SJSA1 (cell line): ENCODE measurements around the gene SPATA6L. TPM values are rescaled to one million over a fixed set of nuclear protein-coding genes. Genes with fewer than 3 reads are reported as not detected.

Source experiments
- DNase-seq, 2 experiments: peaks; one replicate each; pipeline ENCODE4 v3.0.0-alpha.2; 2015 to 2020; ENCODE audit warnings: low spot score in 2 of 2, low read depth in 1 of 2
- H3K27ac ChIP-seq: fragments of 250-450 bp; sonication (Bioruptor Pico); 2 replicates; pipeline ENCODE4 v1.5.1; 2020; ENCODE audit warnings: mild to moderate bottlenecking, moderate library complexity
- H3K27me3 ChIP-seq: fragments of 250-450 bp; sonication (Bioruptor Pico); replicated peaks from 2 replicates; pipeline ENCODE4 v1.5.1; 2020; ENCODE audit warnings: mild to moderate bottlenecking, moderate library complexity
- H3K36me3 ChIP-seq: fragments of 250-450 bp; sonication (Bioruptor Pico); 2 replicates; pipeline ENCODE4 v1.5.1; 2020; ENCODE audit warnings: mild to moderate bottlenecking
- H3K4me1 ChIP-seq: fragments of 250-450 bp; sonication (Bioruptor Pico); replicated peaks from 2 replicates; pipeline ENCODE4 v1.6.1; 2021; ENCODE audit warnings: mild to moderate bottlenecking
- H3K4me3 ChIP-seq: fragments of 250-450 bp; sonication (Bioruptor Pico); 2 replicates; pipeline ENCODE4 v1.5.1; 2020; ENCODE audit warnings: mild to moderate bottlenecking
- H3K9me3 ChIP-seq: fragments of 250-450 bp; sonication (Bioruptor Pico); replicated peaks from 2 replicates; pipeline ENCODE4 v1.5.1; 2020; ENCODE audit warnings: mild to moderate bottlenecking
- total RNA-seq: library from RNA; depleted of rRNA; stranded (reverse); fragments of >200 nt; shearing (Covaris generic); gene quantifications from 2 replicates; pipeline ENCODE4 v1.2.3, GENCODE V29; 2014

Gene SPATA6L
- total RNA-seq, 1 experiment from 2014 or later: 0.13 TPM

DNA sequence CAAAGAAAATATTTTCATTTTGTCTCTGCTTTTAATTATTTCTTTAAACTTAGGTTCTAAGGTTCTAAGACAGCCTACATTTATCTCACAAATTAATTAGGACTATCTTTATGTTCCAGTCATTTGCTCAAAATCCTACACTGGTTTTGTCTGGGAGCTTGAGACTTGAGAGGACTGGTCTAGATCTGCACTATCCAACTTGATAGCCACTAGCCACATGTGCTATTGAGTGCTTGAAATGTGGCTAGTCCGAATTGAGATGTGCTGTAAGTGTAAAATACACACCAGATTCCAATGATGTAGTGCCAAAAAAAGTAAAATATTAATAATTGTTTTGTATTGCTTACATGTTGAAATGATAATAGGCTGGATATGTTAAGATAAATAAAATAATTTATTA lies 20.3 kb upstream of the SPATA6L start:
- H3K4me1 ChIP-seq: no peaks in the 10 kb centered on the region
- no peaks in the 10 kb centered on the region for H3K9me3 ChIP-seq
- no peak for DNase-seq
- H3K4me3 ChIP-seq: no peak overlapping the region
- H3K36me3 ChIP-seq: 0 out of 2 replicates have a peak, but pooled peaks cover 2% of the 10 kb centered on the region
- H3K27me3 ChIP-seq: no peaks in the 10 kb centered on the region
- no peak overlapping the region for H3K27ac ChIP-seq

DNA sequence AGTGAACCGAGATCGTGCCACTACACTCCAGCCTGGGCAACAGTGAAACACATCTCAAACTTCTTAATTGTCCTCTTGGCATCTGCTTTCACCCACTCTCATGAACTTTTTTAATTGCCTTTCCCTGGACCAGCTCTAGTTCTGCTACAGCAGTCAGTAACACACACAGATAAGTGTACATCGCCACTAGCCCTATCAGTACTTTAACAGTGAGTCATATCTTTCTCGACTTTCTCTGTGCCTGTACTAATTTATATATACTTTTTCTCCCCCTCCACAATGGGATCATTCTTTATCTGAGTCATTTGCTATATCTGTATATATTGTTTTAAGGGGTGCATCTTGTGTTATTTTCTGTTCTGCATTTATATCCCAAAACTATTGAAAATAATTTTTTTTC lies 19.8 kb upstream of the SPATA6L start:
- DNase-seq: no peak
- Histone ChIP-seq H3K27ac (no peak overlapping the region), H3K9me3 (no peaks in the 10 kb centered on the region), H3K4me1 (no peaks in the 10 kb centered on the region; the same call in 1 of the 2 replicates), H3K27me3 (no peaks in the 10 kb centered on the region), H3K36me3 (0 out of 2 replicates have a peak, but pooled peaks cover 2% of the 10 kb centered on the region), H3K4me3 (no peak overlapping the region)

DNA sequence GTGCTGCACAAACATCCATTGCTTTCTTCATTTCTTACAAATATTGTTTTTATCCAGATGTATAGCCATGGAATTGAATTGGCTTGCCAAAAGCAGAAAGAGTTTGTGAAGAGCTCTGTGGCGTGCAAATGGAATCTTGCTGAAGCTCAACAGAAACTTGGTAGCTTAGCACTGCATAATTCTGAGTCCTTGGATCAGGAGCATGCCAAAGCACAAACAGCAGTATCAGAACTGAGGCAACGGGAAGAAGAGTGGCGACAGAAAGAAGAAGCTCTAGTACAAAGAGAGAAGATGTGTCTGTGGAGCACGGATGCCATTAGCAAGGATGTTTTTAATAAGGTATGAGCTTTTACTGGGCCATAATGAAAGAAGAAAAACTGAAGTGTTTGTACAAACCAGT lies 18.5 kb upstream of the SPATA6L start:
- DNase-seq: no peak
- Histone ChIP-seq H3K27ac (no peak overlapping the region), H3K4me3 (no peak overlapping the region), H3K9me3 (no peaks in the 10 kb centered on the region), H3K4me1 (peaks cover 7% of the 10 kb centered on the region; the same call in 1 of the 2 replicates), H3K36me3 (peaks cover 2% of the 10 kb centered on the region; the same call in 1 of the 2 replicates), H3K27me3 (no peaks in the 10 kb centered on the region)

DNA sequence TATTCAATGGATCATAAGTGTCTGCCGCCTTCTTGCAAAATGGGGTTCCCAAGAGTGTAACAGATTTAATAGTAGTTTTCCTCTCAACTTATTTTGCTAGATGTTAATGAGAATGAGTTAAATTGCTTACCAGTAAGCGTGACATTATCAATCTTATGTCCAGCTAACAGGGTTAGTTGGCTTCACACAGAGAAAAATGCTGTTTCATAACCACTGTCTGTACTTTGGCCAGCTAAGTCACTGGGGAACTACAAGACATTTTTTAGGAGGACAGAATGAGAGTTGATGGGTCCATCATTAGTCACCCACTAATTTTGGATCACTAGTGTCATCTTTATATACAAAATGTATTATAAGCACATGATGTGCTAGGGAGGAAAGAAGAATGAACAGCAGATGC lies 14.5 kb upstream of the SPATA6L start:
- no peak overlapping the region for H3K27ac ChIP-seq
- H3K36me3 ChIP-seq: peaks cover 6% of the 10 kb centered on the region; the same call in 1 of the 2 replicates
- H3K9me3 ChIP-seq: no peaks in the 10 kb centered on the region
- no peak for DNase-seq
- no peaks in the 10 kb centered on the region for H3K27me3 ChIP-seq
- H3K4me3 ChIP-seq: peak overlapping the region; percentile 83
- H3K4me1 ChIP-seq: peaks cover 12% of the 10 kb centered on the region; the same call in 1 of the 2 replicates

DNA sequence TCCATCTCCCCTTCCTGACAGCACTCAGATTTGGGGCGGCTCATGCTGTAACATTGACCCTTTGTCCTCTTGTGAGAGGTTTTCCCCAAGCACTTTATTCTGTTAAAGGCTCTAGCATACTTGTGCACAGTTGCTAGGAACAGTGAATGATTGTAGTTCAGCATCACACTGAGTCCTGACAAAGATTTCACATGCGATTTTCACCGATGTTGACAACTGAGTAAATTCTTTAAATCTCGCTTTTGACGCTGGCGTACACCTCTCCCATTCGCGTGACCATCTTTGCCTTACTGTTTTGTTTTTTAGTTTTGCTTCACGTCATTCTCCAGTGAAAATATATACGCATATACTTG lies 13.9 kb upstream of the SPATA6L start:
- H3K27me3 ChIP-seq: no peaks in the 10 kb centered on the region
- peak overlapping the region; percentile 83 for H3K4me3 ChIP-seq
- H3K36me3 ChIP-seq: peaks cover 6% of the 10 kb centered on the region; the same call in 1 of the 2 replicates
- no peaks in the 10 kb centered on the region for H3K9me3 ChIP-seq
- peaks cover 12% of the 10 kb centered on the region; the same call in 1 of the 2 replicates for H3K4me1 ChIP-seq
- H3K27ac ChIP-seq: no peak overlapping the region; the same call in 1 of the 2 replicates
- DNase-seq: peak in 1 of 2 experiments; percentile 4

DNA sequence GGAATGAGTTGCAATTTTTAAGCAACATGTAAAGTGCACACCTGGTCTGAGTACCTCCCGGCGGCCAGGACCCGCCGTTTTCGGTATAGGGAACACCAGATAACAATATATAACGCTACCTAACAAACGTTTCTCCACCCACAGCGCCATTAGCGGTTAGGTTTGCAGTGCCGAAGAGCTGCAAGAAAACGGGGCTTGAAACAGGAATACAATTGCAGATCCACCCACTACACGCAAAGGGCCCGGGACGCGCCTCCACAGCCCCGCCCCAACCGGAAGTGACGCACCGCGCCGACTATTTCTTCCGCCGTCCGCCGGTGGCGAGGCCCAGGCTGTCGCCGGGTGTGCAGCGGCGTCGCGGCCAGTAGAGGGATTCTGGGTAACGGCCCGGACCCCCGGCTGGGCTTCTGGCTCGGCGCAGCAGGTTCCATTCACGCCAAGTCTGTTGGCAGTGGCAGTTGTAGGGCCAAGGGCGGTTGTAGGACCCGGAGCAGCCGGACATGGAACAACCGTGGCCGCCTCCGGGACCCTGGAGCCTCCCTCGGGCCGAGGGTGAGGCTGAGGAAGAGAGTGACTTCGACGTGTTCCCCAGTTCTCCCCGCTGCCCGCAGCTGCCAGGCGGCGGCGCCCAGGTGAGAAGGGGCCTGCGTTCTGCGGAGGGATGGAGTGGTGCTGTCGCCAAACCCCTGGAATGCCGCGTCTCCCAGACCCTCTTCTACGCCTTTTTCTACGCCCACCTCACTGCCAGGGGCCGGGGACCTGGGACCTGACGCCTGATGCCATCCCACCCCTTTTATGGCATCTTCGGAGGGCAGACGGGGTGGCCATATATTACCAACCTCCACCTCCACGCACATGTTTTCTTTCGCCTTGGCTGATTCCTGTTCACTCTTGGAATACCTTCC lies 13.2 kb upstream of the SPATA6L start, which contains the start of gene CDC37L1:
TSS of gene CDC37L1 (plus strand) at position 302 of the 905 bp plus-strand sequence. CDS start at position 501, 199 bp downstream.
- peaks cover 4% of the 10 kb centered on the region; the same call in 1 of the 2 replicates for H3K36me3 ChIP-seq
- DNase-seq: peak; percentile 85 to 92
- peak within 1 kb of the TSS; percentile 83 for H3K4me3 ChIP-seq
- H3K27me3 ChIP-seq: no peaks in the 10 kb centered on the region
- H3K9me3 ChIP-seq: no peaks in the 10 kb centered on the region
- peak within 1 kb of the TSS; percentile 92 for H3K27ac ChIP-seq
- peaks cover 12% of the 10 kb centered on the region; the same call in 1 of the 2 replicates for H3K4me1 ChIP-seq

DNA sequence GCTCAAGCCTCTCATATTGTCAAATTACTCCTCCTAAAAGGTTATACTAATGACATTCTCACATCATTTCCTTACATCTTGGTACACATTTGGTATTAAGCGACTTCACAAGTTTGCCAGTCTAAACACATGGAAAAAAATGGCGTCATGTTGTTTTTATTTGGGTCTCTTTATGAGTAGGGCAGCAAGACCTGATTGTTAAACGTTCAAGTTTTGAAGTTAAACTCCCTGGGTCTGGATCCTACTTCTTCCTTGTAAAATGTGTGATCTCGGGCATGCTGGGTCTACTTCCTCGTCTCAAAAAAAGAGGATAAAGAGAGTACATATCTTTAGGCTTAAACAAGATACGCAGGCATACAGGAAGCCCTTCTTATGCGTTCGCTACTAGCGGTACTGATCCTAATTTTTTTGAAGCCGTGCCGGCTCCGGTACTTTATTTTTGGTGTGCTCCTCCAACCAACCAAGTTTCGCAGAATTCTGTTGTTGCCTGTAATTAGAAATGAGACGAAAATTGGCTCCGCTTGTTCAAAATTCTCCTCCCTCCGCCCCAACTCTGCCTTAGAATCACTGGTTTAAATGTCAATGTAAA lies 12.5 kb upstream of the SPATA6L start:
- Histone ChIP-seq H3K27me3 (no peaks in the 10 kb centered on the region), H3K27ac (peak overlapping the region; percentile 92), H3K9me3 (no peaks in the 10 kb centered on the region), H3K4me1 (peaks cover 12% of the 10 kb centered on the region; the same call in 1 of the 2 replicates), H3K4me3 (peak overlapping the region; percentile 83), H3K36me3 (peaks cover 4% of the 10 kb centered on the region; the same call in 1 of the 2 replicates)
- peak in 1 of 2 experiments; percentile 55 for DNase-seq

DNA sequence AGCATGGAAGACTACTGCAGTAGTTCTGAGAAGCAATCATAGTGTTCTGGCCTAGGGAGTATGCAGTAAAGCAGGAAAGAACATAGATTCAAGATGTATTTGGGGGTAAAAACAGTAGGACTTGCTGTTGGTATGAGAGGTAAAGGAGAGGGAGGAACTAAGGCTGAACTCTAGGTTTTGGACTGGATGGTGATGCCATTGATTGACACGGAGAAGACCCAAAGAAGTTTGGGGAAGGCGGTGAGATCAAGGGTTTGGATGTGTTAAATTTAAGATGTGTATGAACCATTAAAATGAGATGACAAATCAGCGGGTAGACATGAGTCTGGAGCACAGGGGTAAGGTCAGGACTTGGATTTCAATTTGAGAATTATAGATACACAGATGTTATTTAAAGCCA lies 11.1 kb upstream of the SPATA6L start:
- Histone ChIP-seq H3K4me1 (peaks cover 12% of the 10 kb centered on the region; the same call in 1 of the 2 replicates), H3K36me3 (peaks cover 4% of the 10 kb centered on the region; the same call in 1 of the 2 replicates)

DNA sequence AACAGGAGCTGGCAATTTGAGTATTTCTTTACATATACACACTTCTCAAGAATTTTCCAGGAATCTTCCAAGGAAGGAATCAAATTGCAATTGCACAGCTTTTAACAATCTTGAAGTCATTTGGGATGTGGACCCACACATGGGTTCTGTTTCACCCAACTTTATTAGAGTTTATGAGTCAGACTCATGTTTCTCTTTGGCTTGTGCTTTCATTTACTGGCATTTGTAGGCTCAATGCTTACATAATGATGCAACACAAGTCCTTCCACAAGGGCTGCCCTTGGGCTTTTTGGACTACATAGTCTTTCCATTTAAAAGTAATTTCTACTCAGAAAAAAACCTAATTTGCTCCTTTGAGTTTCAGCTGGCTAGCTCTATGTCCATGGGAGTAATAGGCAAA lies 8.5 kb upstream of the SPATA6L start:
- Histone ChIP-seq H3K27me3 (no peaks in the 10 kb centered on the region), H3K4me1 (peaks cover 5% of the 10 kb centered on the region; the same call in 1 of the 2 replicates), H3K4me3 (no peak overlapping the region), H3K27ac (no peak overlapping the region), H3K9me3 (no peaks in the 10 kb centered on the region), H3K36me3 (peaks cover 3% of the 10 kb centered on the region; the same call in 1 of the 2 replicates)
- DNase-seq: no peak

More for the DNA sequence above, 11.1 kb upstream of the SPATA6L start:
- Histone ChIP-seq H3K9me3 (no peaks in the 10 kb centered on the region), H3K27ac (no peak overlapping the region), H3K4me3 (no peak overlapping the region), H3K27me3 (no peaks in the 10 kb centered on the region)
- DNase-seq: no peak

DNA sequence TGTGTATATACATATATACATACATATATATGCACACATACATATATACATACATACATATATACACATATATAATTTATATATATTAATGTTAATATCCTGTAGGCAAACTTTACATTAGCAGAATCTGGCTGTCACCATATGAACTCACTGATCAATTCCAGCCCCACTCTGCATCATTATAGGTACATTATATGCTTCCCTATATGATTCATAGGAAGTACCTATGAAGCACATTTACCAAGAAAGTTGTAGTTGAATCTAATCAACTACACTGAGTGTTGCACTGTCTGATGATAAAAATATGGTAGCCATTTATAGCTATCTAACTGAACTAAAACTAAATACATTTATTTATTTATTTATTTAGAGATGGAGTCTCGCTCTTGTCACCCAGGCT lies 5.5 kb upstream of the SPATA6L start:
- Histone ChIP-seq H3K9me3 (no peaks in the 10 kb centered on the region), H3K4me3 (no peak overlapping the region), H3K36me3 (no peaks in the 10 kb centered on the region), H3K27me3 (no peaks in the 10 kb centered on the region), H3K4me1 (no peaks in the 10 kb centered on the region), H3K27ac (no peak overlapping the region)
- no peak for DNase-seq

DNA sequence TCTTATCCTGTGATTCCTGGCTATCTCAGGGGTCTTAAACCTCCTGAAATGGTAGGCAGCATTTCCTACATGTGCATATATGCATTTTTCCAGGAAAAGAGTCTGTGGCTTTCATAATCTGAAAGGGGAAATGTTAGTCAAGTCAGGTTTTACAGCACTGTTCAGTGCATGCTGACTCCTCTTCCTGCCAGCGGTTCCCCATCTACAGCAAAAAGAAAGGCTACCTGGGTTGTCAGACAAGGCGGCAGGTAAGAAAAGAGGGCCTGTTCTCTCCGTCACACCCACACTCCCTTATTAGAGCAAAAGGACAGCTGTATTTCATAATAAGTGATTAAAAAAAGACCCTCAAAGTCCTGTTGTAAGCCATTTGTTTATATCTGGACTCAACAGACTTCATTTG lies 4.3 kb upstream of the SPATA6L start:
- Histone ChIP-seq H3K27me3 (no peaks in the 10 kb centered on the region), H3K36me3 (no peaks in the 10 kb centered on the region), H3K4me3 (no peak overlapping the region), H3K9me3 (no peaks in the 10 kb centered on the region), H3K27ac (no peak overlapping the region), H3K4me1 (no peaks in the 10 kb centered on the region)
- DNase-seq: no peak

DNA sequence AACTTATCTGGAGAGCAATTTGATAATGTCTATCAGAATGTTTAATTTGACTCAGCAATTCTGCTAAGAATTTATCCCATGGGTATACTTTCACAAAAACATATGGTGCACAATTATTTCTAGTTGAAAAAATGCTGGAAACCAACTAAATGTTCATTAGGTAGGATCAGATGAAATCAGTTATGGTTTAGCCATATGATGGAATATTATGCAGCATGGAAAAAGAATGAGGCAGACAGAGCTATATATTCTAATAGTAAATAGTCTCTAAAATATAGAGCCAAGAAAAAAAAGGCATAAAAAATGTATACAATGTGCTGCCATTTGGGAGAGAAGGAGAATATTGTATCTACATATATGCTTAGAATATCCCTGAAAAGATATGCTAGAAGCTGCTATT lies 3.6 kb upstream of the SPATA6L start:
- H3K4me1 ChIP-seq: no peaks in the 10 kb centered on the region
- H3K27ac ChIP-seq: no peak overlapping the region
- no peak for DNase-seq
- no peaks in the 10 kb centered on the region for H3K9me3 ChIP-seq
- no peak overlapping the region for H3K4me3 ChIP-seq
- H3K36me3 ChIP-seq: no peaks in the 10 kb centered on the region
- H3K27me3 ChIP-seq: no peaks in the 10 kb centered on the region

DNA sequence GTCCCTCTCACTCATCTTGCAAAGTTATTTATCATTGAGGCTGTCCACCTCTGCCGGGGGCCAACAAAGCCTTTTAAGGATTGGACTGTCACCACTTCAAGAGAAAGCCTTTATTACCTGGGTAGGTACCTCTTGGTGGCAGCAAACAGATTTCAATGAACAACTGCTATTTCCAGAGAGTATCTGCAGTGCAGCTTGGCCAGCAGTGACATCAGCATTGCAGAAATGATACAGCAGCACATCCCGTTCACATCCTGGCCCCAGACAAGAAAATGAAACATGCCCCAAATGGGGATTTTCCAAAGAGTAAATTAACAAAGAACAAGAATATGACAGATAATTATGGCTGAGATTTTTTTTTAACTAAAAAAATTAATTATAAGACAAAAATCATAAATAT lies 2.3 kb upstream of the SPATA6L start:
- Histone ChIP-seq H3K27ac (no peak overlapping the region), H3K36me3 (no peaks in the 10 kb centered on the region), H3K9me3 (no peaks in the 10 kb centered on the region), H3K4me3 (no peak overlapping the region), H3K4me1 (peaks cover 3% of the 10 kb centered on the region; the same call in 1 of the 2 replicates), H3K27me3 (no peaks in the 10 kb centered on the region)
- no peak for DNase-seq

DNA sequence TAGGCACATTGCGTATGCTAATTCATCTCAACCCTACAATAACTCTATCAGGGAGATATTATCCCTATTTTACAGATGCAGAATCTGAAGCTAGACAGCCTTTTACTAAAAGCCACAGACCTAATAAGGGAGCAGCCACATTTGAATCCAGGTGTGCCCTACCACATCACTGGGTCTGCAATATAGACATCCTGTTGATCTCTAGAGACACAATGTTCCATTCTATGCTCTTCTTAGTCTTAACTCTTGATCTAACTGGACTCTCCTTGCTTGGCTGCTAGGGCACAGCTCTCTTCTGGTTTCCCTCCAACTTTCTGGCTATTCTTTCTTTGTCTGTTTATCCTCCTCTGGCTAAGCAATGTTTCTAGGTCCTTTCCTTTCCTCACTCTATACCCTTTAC lies 1.4 kb upstream of the SPATA6L start:
- H3K36me3 ChIP-seq: no peaks in the 10 kb centered on the region
- no peaks in the 10 kb centered on the region for H3K27me3 ChIP-seq
- no peak for DNase-seq
- H3K27ac ChIP-seq: no peak overlapping the region
- no peak overlapping the region for H3K4me3 ChIP-seq
- peaks cover 9% of the 10 kb centered on the region for H3K4me1 ChIP-seq
- H3K9me3 ChIP-seq: no peaks in the 10 kb centered on the region
